ENCODE data around the gene DDX23.

DNA sequence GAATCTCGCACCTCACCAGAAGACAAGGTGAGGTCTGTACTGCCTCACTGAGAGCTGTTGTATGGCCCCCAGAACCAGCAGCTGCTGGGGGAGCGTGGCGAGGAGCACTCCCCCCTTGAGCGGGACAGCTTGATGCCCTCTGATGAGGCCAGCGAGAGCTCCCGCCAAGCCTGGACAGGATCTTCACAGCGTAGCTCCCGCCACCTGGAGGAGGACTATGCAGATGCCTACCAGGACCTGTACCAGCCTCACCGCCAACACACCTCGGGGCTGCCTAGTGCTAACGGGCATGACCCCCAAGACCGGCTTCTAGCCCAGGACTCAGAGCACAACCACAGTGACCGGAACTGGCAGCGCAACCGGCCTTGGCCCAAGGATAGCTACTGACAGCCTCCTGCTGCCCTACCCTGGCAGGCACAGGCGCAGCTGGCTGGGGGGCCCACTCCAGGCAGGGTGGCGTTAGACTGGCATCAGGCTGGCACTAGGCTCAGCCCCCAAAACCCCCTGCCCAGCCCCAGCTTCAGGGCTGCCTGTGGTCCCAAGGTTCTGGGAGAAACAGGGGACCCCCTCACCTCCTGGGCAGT lies 24.4 kb downstream of the DDX23 start:
- TF ChIP-seq, protein P1, sequence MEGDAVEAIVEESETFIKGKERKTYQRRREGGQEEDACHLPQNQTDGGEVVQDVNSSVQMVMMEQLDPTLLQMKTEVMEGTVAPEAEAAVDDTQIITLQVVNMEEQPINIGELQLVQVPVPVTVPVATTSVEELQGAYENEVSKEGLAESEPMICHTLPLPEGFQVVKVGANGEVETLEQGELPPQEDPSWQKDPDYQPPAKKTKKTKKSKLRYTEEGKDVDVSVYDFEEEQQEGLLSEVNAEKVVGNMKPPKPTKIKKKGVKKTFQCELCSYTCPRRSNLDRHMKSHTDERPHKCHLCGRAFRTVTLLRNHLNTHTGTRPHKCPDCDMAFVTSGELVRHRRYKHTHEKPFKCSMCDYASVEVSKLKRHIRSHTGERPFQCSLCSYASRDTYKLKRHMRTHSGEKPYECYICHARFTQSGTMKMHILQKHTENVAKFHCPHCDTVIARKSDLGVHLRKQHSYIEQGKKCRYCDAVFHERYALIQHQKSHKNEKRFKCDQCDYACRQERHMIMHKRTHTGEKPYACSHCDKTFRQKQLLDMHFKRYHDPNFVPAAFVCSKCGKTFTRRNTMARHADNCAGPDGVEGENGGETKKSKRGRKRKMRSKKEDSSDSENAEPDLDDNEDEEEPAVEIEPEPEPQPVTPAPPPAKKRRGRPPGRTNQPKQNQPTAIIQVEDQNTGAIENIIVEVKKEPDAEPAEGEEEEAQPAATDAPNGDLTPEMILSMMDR (IDR thresholded peaks at IDR 0.05), result no peak
- TF ChIP-seq POLR2A (IDR thresholded peaks at IDR 0.05), result no peak

All from right lobe of liver (tissue), 4 donors.